Islet of Langerhans (tissue), 1 donor: ENCODE results near the gene STX7.

ENCODE experiments used
- FAIRE-seq: peaks from one replicate; lab custom pipeline; 2011; peaks lifted over from hg19 to GRCh38; lab: Jason Lieb, UNC

STX7 gene

DNA sequence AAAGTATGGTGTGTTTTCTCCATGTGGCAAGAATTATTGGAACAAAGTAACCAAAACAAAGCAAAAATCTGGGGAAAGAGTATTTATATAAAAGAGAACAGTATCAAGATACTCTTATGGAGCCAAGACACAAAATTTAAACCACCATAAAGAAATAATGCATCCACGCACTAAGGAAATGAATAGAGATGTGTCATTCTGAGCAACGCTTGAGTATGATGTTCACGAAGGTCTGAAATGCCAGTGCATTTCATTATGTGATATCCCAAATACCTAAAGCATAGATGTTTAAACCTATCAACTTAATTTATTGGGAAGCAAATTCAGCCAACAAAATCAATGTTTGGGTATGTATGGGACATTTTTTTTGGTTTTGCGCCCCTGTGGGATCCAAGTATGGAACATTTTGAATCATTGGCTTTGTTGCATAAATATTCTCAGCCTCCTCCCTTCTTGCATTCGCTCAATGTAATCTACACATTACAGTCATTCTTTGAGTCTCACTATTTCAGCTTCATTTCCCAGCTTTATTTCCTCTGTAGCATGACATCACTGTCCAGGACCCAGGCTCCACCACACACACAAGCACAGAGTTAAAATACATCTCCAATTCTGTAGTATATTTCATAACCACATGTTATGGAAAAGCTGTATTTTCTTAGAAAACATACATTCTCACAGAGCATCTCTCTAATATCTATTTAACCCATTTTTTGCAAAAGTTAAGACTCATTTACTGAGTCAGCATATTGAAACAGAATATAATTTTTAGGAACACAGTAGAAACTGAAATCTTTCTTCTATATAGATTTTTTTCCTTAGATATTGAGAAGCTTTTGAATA, 100.0 kb downstream of the STX7 start:
- no peak for FAIRE-seq

DNA sequence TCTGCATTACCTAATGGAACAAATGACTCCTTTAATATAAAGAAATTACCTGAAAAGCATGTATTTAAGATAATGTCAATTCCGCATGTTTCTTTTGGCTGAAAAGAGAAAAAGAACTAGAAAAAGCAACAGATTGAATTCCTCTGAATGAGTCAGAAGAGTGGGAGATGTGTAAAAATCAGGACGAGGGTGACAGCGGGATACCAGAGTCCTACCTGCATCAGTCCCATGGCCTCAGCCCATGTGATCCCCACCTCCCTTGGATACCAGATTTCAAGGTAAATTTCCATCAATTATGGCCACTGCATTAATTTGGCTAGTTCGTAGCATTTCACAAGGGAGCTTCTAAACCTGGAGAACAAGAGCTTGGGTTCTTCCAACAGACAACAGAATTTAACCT, 101.6 kb downstream of the STX7 start:
- no peak for FAIRE-seq

DNA sequence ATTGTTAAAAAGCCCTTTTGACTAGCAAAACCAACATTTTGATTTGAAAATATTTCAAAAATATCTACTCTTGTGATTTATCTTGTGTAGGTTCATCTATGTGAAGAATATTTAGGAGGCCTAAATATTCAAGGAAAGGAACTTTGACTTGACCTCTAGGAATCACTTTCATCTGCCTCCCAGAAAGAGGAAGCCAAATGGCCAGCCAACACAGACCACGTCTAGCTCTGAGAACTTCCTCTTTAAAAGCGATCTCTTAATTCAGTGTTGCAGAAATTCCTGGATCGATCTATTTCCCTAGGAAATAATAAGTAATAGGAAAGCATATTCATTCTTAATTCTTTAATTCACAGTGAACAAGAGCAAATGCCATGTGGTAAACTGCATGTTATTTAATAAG, 102.1 kb downstream of the STX7 start:
- no peak for FAIRE-seq

DNA sequence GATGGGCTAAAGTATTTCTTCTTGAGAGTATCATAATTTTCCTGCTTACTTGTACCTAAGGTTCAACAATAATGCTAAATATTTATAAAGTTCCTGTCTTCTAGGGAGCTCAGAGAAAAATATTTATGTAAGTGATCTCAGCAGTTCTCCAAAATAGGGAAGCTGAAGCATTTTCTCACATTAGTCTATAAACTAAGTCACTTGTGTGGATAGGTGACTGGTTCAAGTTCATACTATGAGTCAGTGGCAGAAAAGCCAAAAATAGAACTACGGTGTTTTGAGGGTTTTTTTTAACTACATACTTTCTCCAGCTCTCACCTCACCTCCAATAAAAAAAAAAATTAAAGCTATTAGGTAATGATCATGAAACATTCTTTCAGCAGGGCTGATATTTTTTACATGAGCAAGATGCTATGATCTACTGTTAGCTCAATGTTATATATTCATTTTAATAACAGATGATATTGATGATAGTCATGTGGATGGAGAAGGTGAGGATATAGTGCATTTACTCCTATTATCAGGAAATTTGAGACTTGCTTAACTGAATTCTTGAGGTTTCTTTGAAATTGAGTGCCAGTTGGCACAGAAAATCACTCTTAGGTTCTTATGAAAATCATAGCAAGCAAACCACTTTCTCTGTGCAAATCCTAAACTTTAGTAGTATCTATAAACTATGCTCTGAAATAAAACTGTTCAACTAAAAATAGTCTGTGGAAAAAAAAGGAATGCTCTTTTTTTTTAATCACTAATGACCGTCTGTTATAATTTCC, 107.6 kb downstream of the STX7 start:
- no peak for FAIRE-seq

DNA sequence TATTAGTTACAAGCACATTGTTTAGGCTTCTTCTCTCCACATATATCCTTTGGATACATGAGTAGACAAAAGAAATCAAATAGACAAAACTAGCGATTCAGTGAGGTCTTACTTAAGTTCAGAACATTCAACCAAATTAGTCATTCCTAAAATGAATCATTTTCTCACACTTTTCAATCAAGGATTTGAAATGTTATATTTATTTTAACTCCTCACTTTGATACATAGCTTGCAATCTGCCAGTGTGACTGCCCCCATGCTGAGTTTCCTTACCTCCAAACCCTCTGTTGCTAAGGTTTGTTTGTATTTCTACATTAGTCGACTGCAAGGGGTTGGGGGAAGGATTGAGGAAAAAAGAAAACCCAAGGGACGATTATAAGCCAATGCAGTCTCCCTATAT, 108.2 kb downstream of the STX7 start:
- FAIRE-seq, result no peak

DNA sequence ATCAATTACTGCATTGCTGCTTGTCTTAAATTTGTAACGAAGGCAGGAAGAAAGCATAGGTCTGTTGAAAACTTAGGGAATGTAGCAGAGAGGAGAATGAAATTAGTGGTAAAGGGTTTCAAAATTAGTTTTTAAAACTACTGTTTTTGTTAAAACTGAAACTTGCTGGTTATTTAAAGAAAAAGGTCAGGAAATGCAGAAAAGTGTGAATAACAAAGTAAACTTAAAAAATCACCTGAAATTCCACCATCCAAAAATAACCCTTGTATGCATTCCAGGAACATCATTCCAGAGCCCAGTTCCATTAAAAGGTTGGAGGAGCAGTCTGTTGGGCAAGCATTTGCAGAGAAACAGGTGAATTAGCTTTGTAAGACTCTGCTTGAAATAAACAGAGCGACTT, 108.6 kb downstream of the STX7 start:
- FAIRE-seq, result no peak

DNA sequence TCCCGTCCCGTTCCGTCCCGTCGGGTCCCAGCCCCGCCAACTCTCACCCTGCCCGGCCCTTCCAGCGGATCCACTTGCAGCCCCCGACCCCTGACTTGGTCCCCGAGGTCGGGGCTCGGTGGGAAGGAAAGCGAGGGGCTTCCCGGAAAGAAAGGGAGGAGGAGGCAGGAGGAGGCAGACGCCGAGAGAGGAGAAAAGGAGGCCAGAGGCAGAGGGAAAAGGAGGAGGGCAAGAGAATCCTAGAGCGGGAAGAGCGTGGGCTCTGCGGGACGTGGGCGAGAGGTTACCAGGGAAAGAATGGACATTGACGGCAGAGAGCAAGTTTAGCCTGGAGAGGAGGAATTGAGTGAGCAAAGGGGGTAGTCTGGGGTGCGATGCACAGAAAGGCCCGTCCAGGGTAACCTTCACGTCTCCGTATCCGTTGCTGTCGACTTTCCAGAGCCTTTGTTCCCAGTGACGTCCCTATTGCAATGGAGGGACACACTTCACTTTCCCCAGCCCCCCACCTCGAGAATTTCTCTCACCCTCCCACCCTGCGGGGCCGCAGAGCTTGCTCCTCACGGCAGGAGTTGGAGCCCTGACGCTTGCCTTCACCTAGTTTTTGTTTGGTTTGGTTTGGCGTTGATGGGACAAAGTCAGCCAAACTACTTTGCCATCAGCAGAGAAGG, 111.2 kb downstream of the STX7 start:
- no peak for FAIRE-seq

DNA sequence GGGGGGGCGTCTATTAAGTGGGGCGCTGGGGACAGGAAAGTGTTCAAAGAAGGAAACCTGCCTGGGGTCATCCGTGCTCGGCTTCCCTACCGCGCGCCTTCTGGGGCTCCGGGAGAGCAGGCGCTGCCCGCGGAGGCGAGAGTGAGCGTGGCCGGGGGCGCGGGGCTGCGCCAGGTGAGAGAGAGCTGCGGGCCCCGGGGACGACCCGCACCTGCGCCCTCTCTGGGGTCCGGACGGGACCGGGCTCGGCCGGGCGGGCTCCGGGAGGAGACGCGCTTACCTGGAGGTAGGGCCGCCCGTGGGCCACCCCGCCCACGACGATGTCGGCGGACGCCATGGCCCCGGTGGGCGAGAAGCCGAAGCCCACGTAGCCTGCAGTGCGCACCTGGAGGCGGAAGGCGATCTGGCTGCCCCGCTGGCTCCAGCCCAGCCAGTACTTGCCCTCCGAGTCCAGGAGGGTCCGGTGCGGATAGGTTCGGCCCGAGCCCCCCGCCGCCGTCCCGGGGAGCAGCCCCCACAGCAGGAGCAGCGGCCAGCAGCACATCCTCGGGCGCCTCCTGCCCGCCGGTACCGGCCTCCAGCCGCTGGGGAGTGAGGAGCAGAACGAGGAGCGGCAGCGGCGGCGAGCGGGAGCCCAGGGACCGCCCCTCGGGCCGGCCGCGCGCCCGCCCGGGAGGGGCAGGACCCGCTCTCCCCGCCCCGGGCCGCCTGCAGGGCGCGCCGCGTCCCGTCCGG, 111.9 kb downstream of the STX7 start, which contains the start of gene MOXD1:
Gene MOXD1, minus strand, starts transcription at position 593 of the 735 bp plus-strand sequence. Its CDS starts 49 bp downstream, at position 544.
- no peak for FAIRE-seq

DNA sequence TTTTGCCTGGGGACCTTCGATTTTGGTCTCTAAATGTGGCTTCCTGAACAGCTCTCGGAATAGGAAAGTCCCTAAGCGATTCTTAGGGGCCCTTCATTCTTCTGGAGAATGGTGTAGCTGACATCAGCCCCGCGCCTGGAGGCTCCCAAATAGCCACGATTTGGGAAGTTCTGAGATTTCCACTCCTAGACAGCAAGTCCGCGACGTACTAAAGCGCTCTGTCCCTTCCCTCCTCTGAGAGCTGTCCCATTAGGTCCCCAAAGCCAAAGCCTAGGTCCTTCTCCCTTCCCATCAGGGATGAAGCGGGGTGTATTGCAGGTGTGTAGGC, 112.4 kb downstream of the STX7 start:
- no peak for FAIRE-seq

DNA sequence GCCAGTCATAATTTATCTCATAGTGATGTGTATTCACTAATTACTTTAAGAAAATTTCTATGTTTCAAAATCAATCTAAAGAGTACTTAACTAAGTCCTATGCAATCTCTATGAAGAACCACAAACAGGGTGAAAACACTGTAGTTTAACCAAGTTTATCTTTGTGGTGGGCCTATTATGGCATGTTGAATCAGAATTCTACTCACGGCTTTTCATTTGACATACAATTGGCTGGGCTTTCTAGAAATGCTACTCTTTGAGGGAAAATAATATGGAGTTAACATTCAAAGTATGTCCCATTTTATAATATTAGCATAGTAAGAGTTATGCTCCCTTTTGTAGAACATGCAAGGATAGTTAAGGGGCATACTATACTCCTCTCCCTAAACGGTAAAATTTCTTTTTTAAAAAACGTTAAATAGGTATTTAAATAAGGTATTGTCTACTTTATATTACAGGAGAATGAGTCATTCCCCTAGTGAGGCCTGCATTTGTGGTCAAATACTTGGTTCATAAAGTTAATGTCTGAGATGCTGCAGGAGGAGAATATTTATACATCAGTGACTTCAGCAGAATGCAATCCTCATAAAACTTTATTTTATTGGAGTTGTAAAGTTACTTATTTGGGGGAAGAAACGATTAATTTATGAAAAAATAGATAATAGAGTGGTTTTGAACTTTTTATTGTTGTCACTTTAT, 113.4 kb downstream of the STX7 start:
- FAIRE-seq, result no peak
